IMR-90 (cell line): ENCODE measurements around the gene GSPT1. TPM values are rescaled to one million over a fixed set of nuclear protein-coding genes. Genes with fewer than 3 reads are reported as not detected.

Experiments used
- ATAC-seq: fragments of 200-7000 bp; cut with Tn5 transposase; 2 replicates; pipeline ENCODE4 v1.9.1; 2020; ENCODE audit warnings: low read depth, mild to moderate bottlenecking, moderate library complexity
- BruUV-seq: library from RNA; stranded (reverse); fragments of 400-500 nt; replicated peaks from 2 replicates; lab custom pipeline; 2021; lab: Mats Ljungman, UMichigan
- CTCF ChIA-PET: fragments of 300-600 bp; formaldehyde crosslinking; extraction: SDS; loops from one replicate; lab custom pipeline; 2021; ENCODE audit warnings: antibody characterized with exemption; lab: Yijun Ruan, JAX
- POLR2A ChIA-PET: fragments of 300-600 bp; sonication (Branson Sonifier 250); formaldehyde crosslinking; loops from one replicate; lab custom pipeline; 2022; ENCODE audit warnings: antibody characterized with exemption; ENCODE audit not compliant: unreplicated experiment; lab: Charles Lee
- DNase-seq: peaks from one replicate; pipeline ENCODE4 v3.0.0; 2013
- H2AFZ ChIP-seq: replicated peaks from 2 replicates; pipeline ENCODE3; 2013; ENCODE audit warnings: low read length, mild to moderate bottlenecking; ENCODE audit not compliant: poor library complexity
- H2AK5ac ChIP-seq: 2 replicates; pipeline ENCODE4 v1.6.1; 2013; ENCODE audit warnings: low read depth, low read length, inconsistent platforms
- H2AK9ac ChIP-seq: replicated peaks from 2 replicates; pipeline ENCODE3; 2013; ENCODE audit warnings: mild to moderate bottlenecking, low read depth, low read length, moderate library complexity; ENCODE audit not compliant: poor library complexity
- H2BK120ac ChIP-seq: 2 replicates; pipeline ENCODE4 v1.6.1; 2013; ENCODE audit warnings: low read depth, low read length, inconsistent platforms
- H2BK15ac ChIP-seq: 3 replicates; pipeline ENCODE4 v1.6.1; 2013; ENCODE audit warnings: low read depth, low read length, inconsistent platforms
- H2BK20ac ChIP-seq: 2 replicates; pipeline ENCODE4 v1.6.1; 2013; ENCODE audit warnings: low read depth, mild to moderate bottlenecking, inconsistent platforms, low read length, moderate library complexity
- H2BK5ac ChIP-seq: 2 replicates; pipeline ENCODE4 v1.6.1; 2013; ENCODE audit warnings: mild to moderate bottlenecking, low read depth, low read length, inconsistent platforms; ENCODE audit not compliant: poor library complexity, severe bottlenecking
- H3K14ac ChIP-seq: replicated peaks from 2 replicates; pipeline ENCODE4 v1.6.1; 2013; ENCODE audit warnings: low read depth, low read length, inconsistent platforms
- H3K18ac ChIP-seq: 2 replicates; pipeline ENCODE4 v1.6.1; 2013; ENCODE audit warnings: low read depth, low read length, control low read depth
- H3K23ac ChIP-seq: 2 replicates; pipeline ENCODE4 v1.6.1; 2013; ENCODE audit warnings: low read depth, low read length, inconsistent platforms
- H3K27ac ChIP-seq: 2 replicates; pipeline ENCODE4 v1.5.1; 2013; ENCODE audit warnings: mild to moderate bottlenecking, control low read depth, low read length; ENCODE audit not compliant: insufficient read depth
- H3K27me3 ChIP-seq: 2 replicates; pipeline ENCODE4 v1.6.1; 2013; ENCODE audit warnings: low read length; ENCODE audit not compliant: control insufficient read depth, insufficient read depth
- H3K36me3 ChIP-seq: 2 replicates; pipeline ENCODE4 v1.6.1; 2013; ENCODE audit warnings: low read length, mixed read lengths; ENCODE audit not compliant: control insufficient read depth, insufficient read depth
- H3K4ac ChIP-seq: 2 replicates; pipeline ENCODE4 v1.6.1; 2013; ENCODE audit warnings: low read depth, low read length, inconsistent platforms
- H3K4me1 ChIP-seq: 2 replicates; pipeline ENCODE4 v1.6.1; 2013; ENCODE audit warnings: low read length, mixed read lengths; ENCODE audit not compliant: control insufficient read depth, insufficient read depth
- H3K4me2 ChIP-seq: 2 replicates; pipeline ENCODE4 v1.6.1; 2013; ENCODE audit warnings: low read depth, mild to moderate bottlenecking, control low read depth, low read length, moderate library complexity
- H3K4me3 ChIP-seq: 2 replicates; pipeline ENCODE4 v1.5.1; 2013; ENCODE audit warnings: low read depth, mild to moderate bottlenecking, control low read depth, low read length, moderate library complexity; ENCODE audit not compliant: insufficient read depth
- H3K56ac ChIP-seq: 2 replicates; pipeline ENCODE4 v1.6.1; 2013; ENCODE audit warnings: low read length, inconsistent platforms; ENCODE audit not compliant: insufficient read depth; ENCODE audit errors: extremely low read depth
- H3K79me1 ChIP-seq, 2 experiments: 2 replicates each; pipeline ENCODE4 v1.6.1; 2013; ENCODE audit warnings: low read length in 2 of 2, inconsistent platforms in 1 of 2, low read depth in 1 of 2
- H3K9ac ChIP-seq: 2 replicates; pipeline ENCODE4 v1.6.1; 2013; ENCODE audit warnings: low read depth, low read length, control low read depth
- H3K9me1 ChIP-seq: 2 replicates; pipeline ENCODE4 v1.6.1; 2013; ENCODE audit warnings: low read length, inconsistent platforms; ENCODE audit not compliant: insufficient read depth
- H3K9me3 ChIP-seq: 2 replicates; pipeline ENCODE4 v1.6.1; 2013; ENCODE audit warnings: low read length; ENCODE audit not compliant: control insufficient read depth, insufficient read depth
- H4K20me1 ChIP-seq: 2 replicates; pipeline ENCODE4 v1.6.1; 2013; ENCODE audit warnings: low read length, inconsistent platforms; ENCODE audit not compliant: insufficient read depth
- H4K5ac ChIP-seq: 2 replicates; pipeline ENCODE4 v1.6.1; 2013; ENCODE audit warnings: mild to moderate bottlenecking, low read depth, low read length, control low read depth
- H4K8ac ChIP-seq, 2 experiments: 2 replicates each; pipeline ENCODE4 v1.6.1; 2013; ENCODE audit warnings: low read depth in 2 of 2, low read length in 2 of 2, control low read depth in 1 of 2, inconsistent platforms in 1 of 2
- H4K91ac ChIP-seq: 2 replicates; pipeline ENCODE4 v1.6.1; 2013; ENCODE audit warnings: low read depth, low read length, inconsistent platforms; ENCODE audit not compliant: insufficient read depth
- MAZ ChIP-seq: IDR thresholded peaks from 2 replicates; pipeline ENCODE4 v1.6.1; 2012; ENCODE audit warnings: low read depth, mild to moderate bottlenecking, low read length, improper control_type of control experiment, moderate library complexity, borderline replicate concordance
- MXI1 ChIP-seq: IDR thresholded peaks from 2 replicates; pipeline ENCODE4 v1.6.1; 2012; ENCODE audit warnings: low read depth, mild to moderate bottlenecking, low read length, moderate library complexity, borderline replicate concordance
- NFE2L2 ChIP-seq: fragments of 150-350 bp; IDR thresholded peaks from 2 replicates; pipeline ENCODE4 v1.6.1; 2016; ENCODE audit warnings: low read depth, mild to moderate bottlenecking, low read length
- RFX5 ChIP-seq: IDR thresholded peaks from 2 replicates; pipeline ENCODE4 v1.8.0; 2012; ENCODE audit warnings: low read depth, mild to moderate bottlenecking, low read length, moderate library complexity
- WGBS, 2 experiments: methylation state at CpG; one replicate each; pipeline versions ENCODE4 v1.1.5 to v1.1.7; 2013; ENCODE audit warnings: missing lambda C conversion rate in 2 of 2; ENCODE audit not compliant: insufficient read length in 1 of 2; ENCODE audit errors: extremely low coverage in 2 of 2; 5-methylcytosine and 5-hydroxymethylcytosine counted together
- dilution Hi-C: fragments of 300-500 bp; cut with HindIII; formaldehyde crosslinking; loops from one replicate; pipeline ENCODE4 v1.14.3; 2018; ENCODE audit warnings: low sequenced_read_pairs; ENCODE audit not compliant: unreplicated experiment
- in situ Hi-C: fragments of 300-500 bp; cut with MboI; formaldehyde crosslinking; loops from 3 replicates; pipeline ENCODE4 v1.14.3; 2019; ENCODE audit warnings: low sequenced_read_pairs, inconsistent platforms, mixed read lengths
- intact Hi-C: fragments of 100-400 bp; cut with micrococcal nuclease; formaldehyde crosslinking; loops from 2 replicates; pipeline ENCODE4 v1.10.0; 2022
- polyA plus RNA-seq, 3 experiments: library from polyadenylated mRNA; depleted of rRNA; stranded (reverse); fragments of >200 nt; gene quantifications; 2 replicates each; pipeline ENCODE4 v1.2.3, GENCODE V29; 2012; ENCODE audit warnings: low replicate concordance in 1 of 3
- total RNA-seq: library from RNA; depleted of rRNA; stranded (reverse); fragments of >200 nt; gene quantifications from 2 replicates; pipeline ENCODE4 v1.2.3, GENCODE V29; 2012
- TF ChIP-seq, protein P1 (sequence below): conservative IDR thresholded peaks from 2 replicates; pipeline ENCODE4 v1.5.1; 2012; ENCODE audit warnings: mild to moderate bottlenecking, low read depth, low read length, improper control_type of control experiment

GSPT1 gene
- total and polyA plus RNA-seq, 2 of the 4 experiments (the other 2 are of a cell fraction), result 76.3 to 84.8 TPM

DNA sequence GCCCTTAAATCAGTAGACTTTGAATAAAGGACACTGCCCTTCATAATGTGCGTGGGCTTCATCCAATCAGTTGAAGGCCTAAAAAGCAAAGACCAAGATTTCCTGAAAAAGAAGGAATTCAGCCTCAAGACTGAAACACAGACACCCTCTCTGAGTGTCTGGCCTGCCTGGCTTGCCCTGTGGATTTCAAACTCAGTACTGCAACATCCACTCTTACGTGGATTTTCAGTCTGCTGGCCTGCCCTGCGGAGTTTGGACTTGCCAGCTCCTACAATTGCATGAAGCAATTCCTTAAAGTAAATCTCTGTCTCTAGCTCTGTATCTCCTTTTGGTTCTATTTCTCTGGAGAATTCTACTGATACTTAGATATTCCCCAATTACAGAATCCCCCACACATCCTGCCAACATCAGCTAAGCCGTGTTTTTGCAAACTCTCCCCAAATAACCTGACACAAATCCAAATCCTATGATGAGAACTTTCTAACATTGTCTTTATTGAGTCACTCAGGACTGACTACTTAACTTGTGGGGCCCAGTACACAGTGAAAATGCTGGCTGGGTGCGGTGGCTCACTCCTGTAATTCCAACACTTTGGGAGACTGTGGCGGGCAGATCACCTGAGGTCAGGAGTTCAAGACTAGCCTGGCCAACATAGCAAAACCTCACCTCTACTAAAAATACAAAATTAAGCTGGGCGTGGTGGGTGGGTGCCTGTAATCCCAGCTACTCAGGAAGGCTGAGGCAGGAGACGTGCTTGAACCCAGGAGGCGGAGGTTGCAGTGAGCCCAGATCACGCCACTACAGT is 42.0 kb upstream of the GSPT1 start (continued):
- TF ChIP-seq RFX5, result no peak

DNA sequence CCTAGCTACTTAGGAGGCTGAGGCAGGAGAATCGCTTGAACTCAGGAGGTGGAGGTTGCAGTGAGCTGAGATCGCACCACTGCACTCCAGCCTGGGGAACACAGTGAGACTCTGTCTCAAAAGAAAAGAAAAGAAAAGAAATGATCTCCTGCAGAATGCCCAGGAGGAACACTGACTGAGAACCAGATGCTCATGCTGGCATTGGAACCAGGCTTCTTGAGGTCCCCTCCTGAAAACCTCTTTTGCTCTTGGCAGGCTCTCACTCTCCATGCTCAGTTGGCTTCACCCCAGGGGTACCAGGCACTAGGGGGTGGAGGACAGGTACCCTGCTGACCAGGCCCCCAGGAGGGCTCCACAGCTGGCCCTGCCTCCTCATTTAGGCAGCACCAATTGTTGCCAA is 40.8 kb upstream of the GSPT1 start:
- Histone ChIP-seq H4K20me1 (no peaks in the 10 kb centered on the region), H2AK5ac (peak overlapping the region; percentile 54), H3K27me3 (no peaks in the 10 kb centered on the region), H4K8ac (peak overlapping the region; percentile 60 to 71; a peak in 2 of 4 replicates), H2BK20ac (peak overlapping the region; percentile 88), H3K23ac (no peak overlapping the region), H3K9me1 (peaks cover 14% of the 10 kb centered on the region), H4K5ac (peak overlapping the region; percentile 85), H2AFZ (no peak overlapping the region), H3K56ac (no peak overlapping the region; the same call in 1 of the 2 replicates), H3K14ac (peak overlapping the region; percentile 20), H3K18ac (peak overlapping the region; percentile 80), H2BK15ac (peak overlapping the region; percentile 18; the same call in 1 of the 3 replicates), H3K4me3 (no peak overlapping the region), H3K9ac (no peak overlapping the region), H3K36me3 (no peaks in the 10 kb centered on the region), H3K9me3 (no peaks in the 10 kb centered on the region), H3K27ac (peak overlapping the region; percentile 39; the same call in 1 of the 2 replicates), H3K4me1 (peaks cover 5% of the 10 kb centered on the region), H3K4me2 (no peak overlapping the region), H2AK9ac (peak overlapping the region; percentile 8), H4K91ac (peak overlapping the region; percentile 69), H2BK5ac (peak overlapping the region; percentile 31), H2BK120ac (peak overlapping the region; percentile 93), H3K4ac (peak overlapping the region; percentile 81), H3K79me1 (no peaks in the 10 kb centered on the region)
- CTCF ChIA-PET, result no interaction called here
- WGBS, 2 experiments, result no CpG with 5 or more reads among the region's 2 CpGs
- in situ Hi-C loops (no loop called here), intact Hi-C loops (no loop called here), dilution Hi-C loops (no loop called here)
- POLR2A ChIA-PET, result no interaction called here
- no peak for DNase-seq
- BruUV-seq, result no TSS peak
- no peak for ATAC-seq
- TF ChIP-seq RFX5 (no peak), MAZ (no peak), NFE2L2 (no peak), MXI1 (no peak)
- TF ChIP-seq, protein P1, sequence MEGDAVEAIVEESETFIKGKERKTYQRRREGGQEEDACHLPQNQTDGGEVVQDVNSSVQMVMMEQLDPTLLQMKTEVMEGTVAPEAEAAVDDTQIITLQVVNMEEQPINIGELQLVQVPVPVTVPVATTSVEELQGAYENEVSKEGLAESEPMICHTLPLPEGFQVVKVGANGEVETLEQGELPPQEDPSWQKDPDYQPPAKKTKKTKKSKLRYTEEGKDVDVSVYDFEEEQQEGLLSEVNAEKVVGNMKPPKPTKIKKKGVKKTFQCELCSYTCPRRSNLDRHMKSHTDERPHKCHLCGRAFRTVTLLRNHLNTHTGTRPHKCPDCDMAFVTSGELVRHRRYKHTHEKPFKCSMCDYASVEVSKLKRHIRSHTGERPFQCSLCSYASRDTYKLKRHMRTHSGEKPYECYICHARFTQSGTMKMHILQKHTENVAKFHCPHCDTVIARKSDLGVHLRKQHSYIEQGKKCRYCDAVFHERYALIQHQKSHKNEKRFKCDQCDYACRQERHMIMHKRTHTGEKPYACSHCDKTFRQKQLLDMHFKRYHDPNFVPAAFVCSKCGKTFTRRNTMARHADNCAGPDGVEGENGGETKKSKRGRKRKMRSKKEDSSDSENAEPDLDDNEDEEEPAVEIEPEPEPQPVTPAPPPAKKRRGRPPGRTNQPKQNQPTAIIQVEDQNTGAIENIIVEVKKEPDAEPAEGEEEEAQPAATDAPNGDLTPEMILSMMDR, result no peak
